GM23338 (cell line): Measurements from ENCODE around the gene PHOX2B.

Experiments used
- CREB1 ChIP-seq: fragments of 250-450 bp; sonication (Bioruptor Pico); IDR thresholded peaks from 2 replicates; pipeline ENCODE4 v1.5.0; 2020; ENCODE audit warnings: low read depth, mild to moderate bottlenecking, moderate library complexity
- CTCF ChIP-seq, 2 experiments: fragments of 200-600 bp in 1 of 2; sonication (generic) in 1 of 2; conservative IDR thresholded peaks; 2 replicates each; pipeline versions ENCODE4 v1.5.1 to v1.6.1; 2016 to 2017; ENCODE audit warnings: antibody characterized with exemption in 2 of 2, low read depth in 2 of 2, mild to moderate bottlenecking in 2 of 2, moderate library complexity in 1 of 2
- ETS1 ChIP-seq: IDR thresholded peaks from 2 replicates; pipeline ENCODE4 v1.6.1; 2016; ENCODE audit warnings: antibody characterized with exemption
- EZH2 ChIP-seq: fragments of 200-600 bp; sonication (generic); IDR thresholded peaks from one replicate; pipeline ENCODE4 v1.8.0; 2017; ENCODE audit warnings: antibody characterized with exemption, mild to moderate bottlenecking, low read depth; ENCODE audit not compliant: unreplicated experiment
- EZH2phosphoT487 ChIP-seq: fragments of 200-600 bp; sonication (generic); IDR thresholded peaks from one replicate; pipeline ENCODE4 v1.8.1; 2018; ENCODE audit warnings: antibody characterized with exemption; ENCODE audit not compliant: unreplicated experiment
- JUNB ChIP-seq: IDR thresholded peaks from one replicate; pipeline ENCODE4 v1.6.1; 2016; ENCODE audit warnings: antibody characterized with exemption; ENCODE audit not compliant: unreplicated experiment
- NANOG ChIP-seq: IDR thresholded peaks from 2 replicates; pipeline ENCODE4 v1.6.1; 2016; ENCODE audit warnings: antibody characterized with exemption, borderline replicate concordance
- POLR2AphosphoS5 ChIP-seq: IDR thresholded peaks from 2 replicates; pipeline ENCODE4 v1.6.1; 2016; ENCODE audit warnings: antibody characterized with exemption, low read depth
- ZNF114 ChIP-seq: fragments of 250-450 bp; sonication (Bioruptor Pico); IDR thresholded peaks from 2 replicates; pipeline ENCODE4 v1.5.0; 2020; ENCODE audit warnings: mild to moderate bottlenecking, moderate library complexity
- ZNF331 ChIP-seq: fragments of 250-450 bp; sonication (Bioruptor Pico); IDR thresholded peaks from 2 replicates; pipeline ENCODE4 v1.5.0; 2020; ENCODE audit warnings: low read depth, mild to moderate bottlenecking, moderate library complexity
- TF ChIP-seq, protein P1 (sequence below): IDR thresholded peaks from one replicate; pipeline ENCODE4 v1.6.1; 2018; ENCODE audit warnings: antibody characterized with exemption; ENCODE audit not compliant: unreplicated experiment

GRCh38 chr4:41727861-41728572, 20.5 kb downstream of the PHOX2B start:
- TF ChIP-seq CTCF (conservative IDR thresholded peaks at IDR 0.05; ENCODE audit: low read depth in 2 of 2) (no peak), CREB1 (CRISPR knock-in tag) (no peak), NANOG (no peak), ZNF114 (no peak), EZH2 (no peak), POLR2AphosphoS5 (no peak), EZH2phosphoT487 (no peak), ETS1 (no peak), JUNB (no peak), ZNF331 (CRISPR knock-in tag) (no peak)
- TF ChIP-seq, protein P1, sequence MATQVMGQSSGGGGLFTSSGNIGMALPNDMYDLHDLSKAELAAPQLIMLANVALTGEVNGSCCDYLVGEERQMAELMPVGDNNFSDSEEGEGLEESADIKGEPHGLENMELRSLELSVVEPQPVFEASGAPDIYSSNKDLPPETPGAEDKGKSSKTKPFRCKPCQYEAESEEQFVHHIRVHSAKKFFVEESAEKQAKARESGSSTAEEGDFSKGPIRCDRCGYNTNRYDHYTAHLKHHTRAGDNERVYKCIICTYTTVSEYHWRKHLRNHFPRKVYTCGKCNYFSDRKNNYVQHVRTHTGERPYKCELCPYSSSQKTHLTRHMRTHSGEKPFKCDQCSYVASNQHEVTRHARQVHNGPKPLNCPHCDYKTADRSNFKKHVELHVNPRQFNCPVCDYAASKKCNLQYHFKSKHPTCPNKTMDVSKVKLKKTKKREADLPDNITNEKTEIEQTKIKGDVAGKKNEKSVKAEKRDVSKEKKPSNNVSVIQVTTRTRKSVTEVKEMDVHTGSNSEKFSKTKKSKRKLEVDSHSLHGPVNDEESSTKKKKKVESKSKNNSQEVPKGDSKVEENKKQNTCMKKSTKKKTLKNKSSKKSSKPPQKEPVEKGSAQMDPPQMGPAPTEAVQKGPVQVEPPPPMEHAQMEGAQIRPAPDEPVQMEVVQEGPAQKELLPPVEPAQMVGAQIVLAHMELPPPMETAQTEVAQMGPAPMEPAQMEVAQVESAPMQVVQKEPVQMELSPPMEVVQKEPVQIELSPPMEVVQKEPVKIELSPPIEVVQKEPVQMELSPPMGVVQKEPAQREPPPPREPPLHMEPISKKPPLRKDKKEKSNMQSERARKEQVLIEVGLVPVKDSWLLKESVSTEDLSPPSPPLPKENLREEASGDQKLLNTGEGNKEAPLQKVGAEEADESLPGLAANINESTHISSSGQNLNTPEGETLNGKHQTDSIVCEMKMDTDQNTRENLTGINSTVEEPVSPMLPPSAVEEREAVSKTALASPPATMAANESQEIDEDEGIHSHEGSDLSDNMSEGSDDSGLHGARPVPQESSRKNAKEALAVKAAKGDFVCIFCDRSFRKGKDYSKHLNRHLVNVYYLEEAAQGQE, result no peak
